Progenitor cell of endocrine pancreas (in vitro differentiated cells): Measurements from ENCODE around the gene RPUSD4. TPM values are rescaled to one million over a fixed set of nuclear protein-coding genes. Genes with fewer than 3 reads are reported as not detected.
A peak's percentile ranks its signal among the peaks of the same experiment; 100 is the strongest.

Experiments used
- DNase-seq: peaks from one replicate; pipeline ENCODE4 v3.0.0; 2021; ENCODE audit warnings: low spot score; ENCODE audit not compliant: unreplicated experiment
- H3K27ac Mint-ChIP-seq: 2 replicates; pipeline ENCODE4 v1.8.0; 2021; ENCODE audit warnings: mild to moderate bottlenecking, moderate library complexity, mixed read lengths
- H3K27me3 Mint-ChIP-seq: 2 replicates; pipeline ENCODE4 v1.8.0; 2021; ENCODE audit warnings: mixed read lengths
- H3K36me3 Mint-ChIP-seq: 2 replicates; pipeline ENCODE4 v1.8.0; 2022; ENCODE audit warnings: mixed read lengths; ENCODE audit not compliant: insufficient read depth
- H3K4me1 Mint-ChIP-seq: 2 replicates; pipeline ENCODE4 v1.8.0; 2021; ENCODE audit warnings: low read depth, mixed read lengths
- H3K4me3 Mint-ChIP-seq: 2 replicates; pipeline ENCODE4 v1.8.0; 2021; ENCODE audit warnings: low read depth, mild to moderate bottlenecking, moderate library complexity, mixed read lengths
- H3K9me3 Mint-ChIP-seq: 2 replicates; pipeline ENCODE4 v1.8.0; 2021; ENCODE audit warnings: low read depth, mixed read lengths
- CTCF ChIP-seq: fragments of 200-600 bp; sonication (generic); IDR thresholded peaks from one replicate; pipeline ENCODE4 v1.5.0; 2021; ENCODE audit warnings: antibody characterized with exemption, mild to moderate bottlenecking; ENCODE audit not compliant: unreplicated experiment
- total RNA-seq: library from RNA; stranded (reverse); gene quantifications from 2 replicates; pipeline ENCODE4 v1.2.1, GENCODE V29; 2021

The RPUSD4 gene
- total RNA-seq, 1 donor from 2014 or later, result 41.0 TPM

GRCh38 chr11:126214441-126214840 lies 3.0 kb upstream of the RPUSD4 start:
- Mint-ChIP-seq H3K27ac (no peak overlapping the region), H3K4me1 (peaks cover 27% of the 10 kb centered on the region), H3K9me3 (no peaks in the 10 kb centered on the region), H3K27me3 (no peaks in the 10 kb centered on the region), H3K36me3 (peaks cover 1% of the 10 kb centered on the region), H3K4me3 (no peak overlapping the region)
- TF ChIP-seq CTCF, result no peak
- no peak for DNase-seq

GRCh38 chr11:126212089-126212660 lies 725 bp upstream of the RPUSD4 start:
- Mint-ChIP-seq H3K4me1 (peaks cover 22% of the 10 kb centered on the region), H3K9me3 (no peaks in the 10 kb centered on the region), H3K27me3 (no peaks in the 10 kb centered on the region), H3K27ac (peak overlapping the region; percentile 100), H3K36me3 (peaks cover 5% of the 10 kb centered on the region), H3K4me3 (peak overlapping the region; percentile 98)
- no peak for TF ChIP-seq CTCF
- no peak for DNase-seq

- H3K27me3 Mint-ChIP-seq, result no peaks in the 10 kb centered on the region
- peak overlapping the region; percentile 98 for H3K4me3 Mint-ChIP-seq
- H3K27ac Mint-ChIP-seq, result peak overlapping the region; percentile 100
- TF ChIP-seq CTCF, result no peak
- H3K4me1 Mint-ChIP-seq, result peaks cover 20% of the 10 kb centered on the region
- DNase-seq, result no peak
- no peaks in the 10 kb centered on the region for H3K9me3 Mint-ChIP-seq
- peaks cover 7% of the 10 kb centered on the region for H3K36me3 Mint-ChIP-seq
These were observed 597 bp downstream of the RPUSD4 start for GRCh38 chr11:126210871-126211235.

- Mint-ChIP-seq H3K36me3 (peaks cover 18% of the 10 kb centered on the region), H3K9me3 (no peaks in the 10 kb centered on the region), H3K27ac (no peak overlapping the region), H3K27me3 (no peaks in the 10 kb centered on the region), H3K4me3 (no peak overlapping the region), H3K4me1 (peaks cover 14% of the 10 kb centered on the region)
- no peak for DNase-seq
- TF ChIP-seq CTCF, result no peak
These were observed 3.6 kb downstream of the RPUSD4 start for GRCh38 chr11:126207896-126208295.

GRCh38 chr11:126205359-126205758 lies 6.1 kb downstream of the RPUSD4 start:
- H3K27ac Mint-ChIP-seq, result no peak overlapping the region
- no peak for TF ChIP-seq CTCF
- H3K27me3 Mint-ChIP-seq, result no peaks in the 10 kb centered on the region
- no peaks in the 10 kb centered on the region for H3K9me3 Mint-ChIP-seq
- peaks cover 27% of the 10 kb centered on the region for H3K36me3 Mint-ChIP-seq
- H3K4me1 Mint-ChIP-seq, result peaks cover under 1% of the 10 kb centered on the region
- no peak overlapping the region for H3K4me3 Mint-ChIP-seq
- no peak for DNase-seq
